GM21528 (cell line): ENCODE results near the gene LCN2.

Experiments used
- ATAC-seq: cut with Tn5 transposase; IDR thresholded peaks from one replicate; pipeline ENCODE4 v1.9.1; 2021; ENCODE audit warnings: mild to moderate bottlenecking, moderate library complexity; ENCODE audit not compliant: unreplicated experiment, low FRiP score

Gene LCN2

GRCh38 chr9:128114326-128115186, 34.7 kb upstream of the LCN2 start:
- ATAC-seq, result no peak

DNA sequence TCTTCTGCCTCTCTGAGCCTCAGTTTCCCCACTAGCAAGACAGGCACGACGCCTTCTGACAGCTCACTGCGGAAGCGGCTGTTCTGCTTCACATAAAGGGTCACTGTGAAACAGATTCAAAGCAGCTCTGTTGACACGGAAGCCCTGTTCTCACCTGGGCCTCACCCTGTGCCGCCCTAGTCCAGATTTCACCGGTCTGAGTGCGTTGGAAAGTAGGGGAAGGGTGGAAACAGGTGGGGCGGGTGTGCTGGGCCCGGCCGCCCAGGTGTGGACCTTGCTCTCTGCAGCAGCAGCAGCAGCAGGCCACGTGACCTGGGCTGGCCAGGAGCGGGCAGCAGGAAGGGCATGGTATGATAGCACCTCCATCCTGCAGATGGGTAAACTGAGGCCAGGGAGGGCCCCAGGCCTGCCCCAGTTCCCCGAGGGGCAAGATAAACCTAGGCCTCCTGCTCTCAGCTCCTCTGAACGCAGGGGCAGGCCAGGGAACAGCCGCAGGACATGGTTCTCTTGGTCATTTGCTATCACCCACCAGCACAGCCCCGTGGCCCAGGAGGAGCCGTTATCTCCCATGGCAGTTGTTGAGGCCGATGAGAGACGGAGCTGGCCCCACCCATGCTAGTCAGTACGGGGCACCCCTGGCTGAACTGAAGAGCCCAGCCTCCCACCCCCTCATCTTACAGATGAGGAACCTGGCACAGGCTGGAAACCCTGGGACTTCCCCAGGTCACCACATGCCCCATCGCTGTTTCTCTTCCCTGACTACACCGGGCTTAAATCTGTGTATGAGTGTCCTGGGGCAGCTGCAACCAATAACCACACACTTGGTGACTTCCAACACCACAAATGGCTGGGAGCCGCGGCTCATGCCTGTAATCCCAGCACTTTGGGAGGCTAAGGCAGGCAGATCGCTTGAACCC, 33.8 kb upstream of the LCN2 start:
- no peak for ATAC-seq

GRCh38 chr9:128116104-128117083, 32.9 kb upstream of the LCN2 start:
- no peak for ATAC-seq

DNA sequence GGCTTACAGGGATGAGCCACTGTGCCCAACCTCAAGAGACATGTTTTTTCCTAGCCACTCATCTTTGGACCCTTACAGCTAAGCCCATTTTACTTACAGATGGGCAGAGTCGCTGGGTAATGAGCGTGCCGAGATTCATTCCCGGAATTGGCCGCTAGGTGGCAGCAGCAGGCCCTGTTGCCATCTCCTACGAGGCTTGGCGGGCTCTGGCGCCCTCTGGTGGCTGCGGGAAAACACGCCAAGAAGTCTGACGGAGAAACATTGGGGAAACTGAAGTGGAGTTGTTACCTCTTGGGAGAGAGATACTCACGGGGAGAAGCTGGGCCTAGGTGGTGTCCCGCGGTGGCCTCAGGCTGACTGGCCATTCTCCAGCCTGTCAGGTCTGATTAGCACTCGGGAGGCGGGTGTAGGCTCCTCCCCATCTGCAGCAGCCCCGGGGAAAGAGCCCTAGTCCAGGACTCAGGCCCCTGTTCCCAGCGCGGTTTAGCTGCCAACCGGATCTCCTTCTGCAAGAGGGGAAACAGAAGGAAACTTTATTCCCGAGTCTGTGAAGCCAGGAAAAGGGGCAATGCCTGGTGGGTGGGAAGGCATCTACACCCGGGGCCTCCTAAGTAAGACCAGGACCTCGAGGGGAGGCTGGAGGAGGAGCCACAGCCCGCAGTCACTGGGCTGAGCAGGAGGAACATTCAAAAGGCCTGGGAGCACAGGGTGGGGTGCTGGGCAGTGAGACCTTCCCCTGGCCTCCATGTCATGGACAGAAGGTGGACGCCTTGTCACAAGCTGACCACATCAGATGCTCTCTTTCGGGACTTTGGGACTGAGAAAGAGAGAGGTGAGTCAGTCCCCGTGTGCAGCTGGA, 31.4 kb upstream of the LCN2 start:
- peak; percentile 56 for ATAC-seq

GRCh38 chr9:128118472-128118857, 30.8 kb upstream of the LCN2 start:
- ATAC-seq, result no peak

- no peak for ATAC-seq
Observed at GRCh38 chr9:128118971-128119665, 30.1 kb upstream of the LCN2 start.

DNA sequence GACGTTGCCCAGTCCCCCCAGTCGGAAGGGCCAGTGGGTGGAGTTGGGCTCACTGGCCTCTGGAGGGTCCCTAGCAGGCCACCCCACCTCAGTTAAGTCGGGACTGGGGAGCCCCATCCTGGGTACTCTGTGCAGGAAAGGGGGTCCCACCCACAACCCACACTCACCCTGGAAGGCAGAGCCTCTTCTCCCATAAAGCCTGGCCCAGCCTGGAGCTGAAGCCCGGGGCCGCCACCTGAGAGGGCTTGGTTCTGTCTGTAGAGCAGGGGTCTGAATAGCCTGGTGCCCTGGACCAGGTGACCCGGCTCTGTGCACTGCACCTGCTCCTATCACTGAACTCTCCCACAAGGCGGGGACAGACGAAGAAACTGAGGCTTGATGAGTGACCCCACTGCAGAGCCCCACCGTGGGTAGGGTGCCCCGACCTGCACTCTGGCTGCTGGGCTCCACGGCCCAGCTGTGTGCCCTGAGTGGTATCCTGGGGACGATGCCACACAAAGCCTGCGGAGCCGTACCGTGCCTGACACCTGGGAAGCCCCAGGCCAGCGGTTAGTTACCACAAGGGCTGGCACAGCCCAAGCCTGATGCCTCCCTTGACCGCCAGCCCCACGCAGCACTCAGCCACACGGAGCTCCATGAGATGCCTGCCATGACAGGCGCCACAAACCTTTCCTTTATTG, 29.1 kb upstream of the LCN2 start:
- ATAC-seq, result no peak

GRCh38 chr9:128120741-128121465, 28.4 kb upstream of the LCN2 start:
- no peak for ATAC-seq

GRCh38 chr9:128121466-128121810, 27.8 kb upstream of the LCN2 start:
- no peak for ATAC-seq

DNA sequence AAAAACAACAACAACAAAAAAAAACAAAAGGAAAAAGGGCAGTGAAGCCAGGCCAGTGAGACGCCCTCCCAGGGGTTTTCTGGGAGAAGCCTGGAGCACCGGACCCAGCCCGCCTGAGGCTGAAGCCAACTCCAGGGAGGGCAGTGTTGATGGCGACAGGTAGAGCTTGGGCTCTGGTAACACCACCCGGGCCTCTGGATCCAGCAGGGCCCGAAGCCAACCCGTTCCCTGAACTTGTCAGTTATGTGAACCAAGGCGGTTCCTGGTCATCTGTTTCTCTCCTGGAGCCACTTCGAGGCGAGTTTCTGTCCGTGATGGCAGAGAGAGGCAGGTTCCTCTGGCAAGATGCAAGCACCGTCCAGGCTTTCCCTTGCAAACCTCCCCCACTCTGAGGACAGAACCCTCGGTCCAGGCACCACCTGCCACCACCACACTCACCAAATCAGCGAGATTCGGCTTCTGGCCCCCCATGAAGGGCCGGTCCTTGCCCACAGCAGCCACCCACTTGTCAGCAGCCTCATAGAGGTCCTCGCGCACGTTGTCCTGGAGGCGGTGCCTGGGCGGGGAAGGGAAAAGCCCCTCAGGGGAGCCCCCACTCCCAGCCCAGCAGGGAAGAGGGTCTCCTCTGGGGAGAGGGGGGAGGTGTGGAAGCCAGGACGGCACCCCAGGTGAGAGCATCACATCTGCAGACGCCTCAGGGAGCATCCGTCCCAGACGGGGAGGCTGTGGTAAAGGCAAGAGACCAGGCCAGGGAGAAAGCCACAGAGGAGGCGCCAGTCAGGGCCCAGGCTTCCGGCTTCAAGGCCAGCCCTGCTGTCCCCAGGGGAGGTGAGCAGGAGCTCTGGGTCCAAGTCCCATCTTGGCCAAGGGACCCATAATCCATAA, 27.1 kb upstream of the LCN2 start:
- ATAC-seq, result no peak

- ATAC-seq, result no peak
Observed at GRCh38 chr9:128122809-128123175, 26.5 kb upstream of the LCN2 start.

- ATAC-seq, result no peak
Observed at GRCh38 chr9:128123451-128124080, 25.7 kb upstream of the LCN2 start.

- ATAC-seq, result no peak
Observed at GRCh38 chr9:128124451-128124850, 24.8 kb upstream of the LCN2 start.

DNA sequence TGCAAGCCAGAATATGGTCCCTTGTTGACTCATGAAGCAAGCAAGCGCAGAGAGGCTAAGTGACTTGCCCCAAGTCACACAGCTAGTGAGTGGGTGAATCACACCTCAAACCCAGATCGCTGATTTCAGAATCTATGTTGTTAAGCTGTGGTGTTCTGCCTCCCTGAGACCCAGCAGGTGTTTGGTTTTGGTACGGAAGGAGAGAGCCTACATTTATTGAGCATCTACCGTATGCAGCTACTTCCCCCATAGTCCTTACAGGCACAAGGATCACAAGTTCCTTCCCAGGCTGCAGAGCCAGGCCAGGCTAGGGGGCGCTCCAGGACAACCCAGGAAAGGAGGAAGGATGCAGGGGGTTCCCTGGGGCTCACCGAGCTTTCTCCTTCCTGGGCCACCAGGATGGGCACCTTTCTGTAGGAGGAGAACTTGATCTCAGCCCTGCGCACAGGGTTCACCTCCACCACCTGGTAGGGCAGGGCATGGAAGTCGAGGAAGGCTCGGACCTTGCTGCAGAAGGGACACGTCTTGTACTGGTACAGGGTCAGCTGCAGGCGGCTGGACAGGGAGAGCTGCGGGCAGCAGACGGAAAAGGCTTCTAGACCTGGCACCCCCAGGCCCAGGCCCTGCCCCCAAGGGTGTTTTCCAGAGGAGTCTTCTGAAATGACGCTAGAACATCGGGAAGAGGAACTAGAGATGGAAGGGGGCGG, 24.2 kb upstream of the LCN2 start:
- ATAC-seq, result no peak

- no peak for ATAC-seq
Observed at GRCh38 chr9:128125580-128126354, 23.5 kb upstream of the LCN2 start.
